GM21717 (cell line): ENCODE measurements around the gene PGAM2.

ENCODE experiments used
- ATAC-seq: cut with Tn5 transposase; IDR thresholded peaks from one replicate; pipeline ENCODE4 v1.9.1; 2021; ENCODE audit warnings: mild to moderate bottlenecking, moderate library complexity; ENCODE audit not compliant: unreplicated experiment

Gene PGAM2

DNA sequence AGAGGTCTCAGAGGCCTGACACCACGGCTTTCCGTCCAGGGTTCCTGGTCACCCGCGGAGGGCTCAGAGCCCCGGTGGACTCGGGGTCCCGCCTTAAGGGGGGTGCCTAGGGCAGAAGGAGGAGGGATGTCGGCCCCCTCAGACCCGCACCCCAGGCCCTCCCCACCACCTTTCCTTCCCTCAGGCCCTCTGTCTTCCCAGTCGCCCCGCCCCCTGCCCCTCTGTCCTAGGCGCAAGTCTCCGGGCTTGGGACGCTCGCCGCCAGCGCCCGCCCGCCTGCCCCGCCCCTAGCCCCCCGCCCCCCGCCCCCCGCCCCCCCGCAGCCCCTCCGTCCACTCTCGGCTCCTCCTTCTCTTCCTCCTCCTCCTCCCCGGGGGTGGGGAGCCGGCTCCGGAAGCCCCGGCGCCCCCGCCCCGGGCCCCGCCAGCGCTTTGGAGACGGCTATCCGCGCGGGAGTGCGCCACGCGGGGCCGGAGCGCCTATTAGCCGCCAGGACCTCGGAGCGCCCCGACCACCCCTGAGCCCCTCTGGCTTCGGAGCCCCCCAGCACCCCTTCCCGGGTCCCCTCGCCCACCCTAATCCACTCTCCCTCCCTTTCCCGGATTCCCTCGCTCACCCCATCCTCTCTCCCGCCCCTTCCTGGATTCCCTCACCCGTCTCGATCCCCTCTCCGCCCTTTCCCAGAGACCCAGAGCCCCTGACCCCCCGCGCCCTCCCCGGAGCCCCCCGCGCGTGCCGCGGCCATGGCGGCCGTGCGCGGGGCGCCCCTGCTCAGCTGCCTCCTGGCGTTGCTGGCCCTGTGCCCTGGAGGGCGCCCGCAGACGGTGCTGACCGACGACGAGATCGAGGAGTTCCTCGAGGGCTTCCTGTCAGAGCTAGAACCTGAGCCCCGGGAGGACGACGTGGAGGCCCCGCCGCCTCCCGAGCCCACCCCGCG is 38.8 kb upstream of the PGAM2 start, which contains the start of gene AEBP1:
Gene AEBP1, plus strand, starts transcription at position 423 of the 937 bp plus-strand sequence. Its CDS starts 321 bp downstream, at position 744.
- ATAC-seq, result no peak

GRCh38 chr7:44103566-44103922 is 38.2 kb upstream of the PGAM2 start:
- no peak for ATAC-seq

DNA sequence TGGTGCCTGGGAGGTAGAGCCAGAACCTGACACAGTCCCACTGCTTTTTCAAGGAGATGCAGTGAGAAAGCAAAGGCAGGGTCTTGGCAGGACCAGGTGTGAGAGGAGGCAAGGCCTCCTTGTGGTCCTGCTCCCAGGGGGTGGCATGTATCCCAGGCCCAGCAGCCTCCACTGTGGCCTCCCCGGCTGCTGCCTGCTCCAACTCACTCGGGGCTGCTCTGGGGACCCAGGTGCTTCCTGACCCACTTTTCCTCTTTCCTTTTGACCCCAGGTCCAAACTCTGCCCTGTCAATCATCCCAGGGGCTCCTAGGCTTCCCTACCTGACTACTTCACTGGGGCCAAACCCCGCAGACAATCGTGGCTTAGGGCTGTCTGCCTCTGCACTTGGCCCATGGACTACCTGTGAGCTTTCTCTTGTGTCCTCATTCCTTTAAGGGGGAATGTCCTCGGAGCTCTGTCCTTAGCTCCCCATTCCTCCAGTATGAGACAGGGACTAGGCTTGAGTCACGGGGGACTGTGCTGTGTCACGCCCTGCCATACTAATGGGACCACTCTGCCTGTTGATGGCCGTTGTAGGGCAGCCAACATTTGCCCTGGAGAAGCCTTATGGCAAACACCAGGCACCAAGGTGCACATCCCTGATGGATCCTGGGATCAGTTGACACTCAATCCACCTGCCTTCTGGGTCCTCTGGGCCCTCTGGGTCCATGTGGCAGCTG is 37.6 kb upstream of the PGAM2 start:
- no peak for ATAC-seq

DNA sequence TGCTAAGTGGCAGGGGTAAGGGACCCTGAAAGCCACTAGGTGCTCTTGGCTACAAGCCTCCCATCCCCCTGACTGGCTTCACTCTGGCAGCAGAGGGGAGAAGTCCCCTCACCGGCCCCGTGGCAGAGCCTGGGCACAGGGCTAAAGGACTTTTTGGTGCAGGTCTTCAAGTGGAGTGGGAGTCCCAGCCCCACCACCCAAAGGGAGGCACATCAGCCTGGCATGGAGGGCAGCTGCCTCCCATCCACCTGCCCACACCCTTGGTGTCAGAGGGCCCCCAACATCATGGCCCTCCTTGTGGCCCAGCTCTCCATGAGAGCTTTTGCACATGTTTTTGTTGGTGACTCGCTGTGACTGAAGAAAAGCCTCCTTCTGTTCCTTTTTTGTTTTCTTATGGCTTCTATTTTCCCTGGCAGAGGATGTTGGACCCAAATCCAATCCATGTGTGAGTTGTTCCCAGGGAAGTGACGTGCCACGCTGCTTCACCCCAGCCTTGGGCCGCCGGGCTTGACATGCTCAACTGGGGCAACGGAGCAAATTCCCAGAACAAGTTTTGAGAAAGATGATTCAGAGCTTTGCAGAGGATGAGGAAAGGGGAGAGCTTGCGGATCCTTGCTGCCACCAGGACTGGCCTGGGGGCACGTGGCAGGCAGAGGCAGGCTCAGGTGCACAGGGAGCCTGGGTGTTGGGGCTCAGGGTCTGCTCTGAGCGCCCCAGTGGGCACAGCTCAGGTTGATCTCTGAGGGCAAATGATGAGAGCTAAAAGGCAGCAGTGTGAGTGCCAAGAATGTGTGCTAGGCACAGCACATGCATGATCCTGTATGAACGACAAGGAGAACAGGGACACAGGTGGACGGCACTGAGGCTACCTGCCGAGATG is 36.8 kb upstream of the PGAM2 start:
- ATAC-seq, result no peak

- no peak for ATAC-seq
These were observed 36.1 kb upstream of the PGAM2 start for GRCh38 chr7:44101303-44101965.

- no peak for ATAC-seq
These were observed 35.3 kb upstream of the PGAM2 start for GRCh38 chr7:44100458-44101302.

DNA sequence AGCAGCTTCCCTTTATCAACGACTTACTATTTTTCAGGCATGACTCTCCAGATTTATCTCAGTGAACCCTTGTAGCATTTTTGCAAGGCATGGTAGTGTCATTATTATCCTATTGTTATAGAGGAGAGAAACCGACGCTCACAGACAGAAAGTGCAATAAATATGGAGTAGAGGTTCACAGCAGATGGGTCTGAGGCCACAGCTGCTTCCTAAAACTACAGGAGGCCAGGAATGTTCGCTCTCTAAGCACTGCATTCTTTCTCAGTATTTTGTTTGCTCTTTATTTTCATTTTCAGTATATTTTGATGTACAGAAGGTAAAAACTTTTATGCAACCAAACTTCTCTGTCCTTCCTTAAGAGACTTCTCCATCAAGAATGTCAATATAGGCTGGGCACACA is 34.3 kb upstream of the PGAM2 start:
- ATAC-seq, result no peak

GRCh38 chr7:44098092-44099068 is 33.0 kb upstream of the PGAM2 start:
- ATAC-seq, result no peak

GRCh38 chr7:44097064-44097932 is 31.9 kb upstream of the PGAM2 start:
- ATAC-seq, result no peak

- no peak for ATAC-seq
These were observed 31.0 kb upstream of the PGAM2 start for GRCh38 chr7:44096326-44096881.

GRCh38 chr7:44095781-44096180 is 30.4 kb upstream of the PGAM2 start:
- no peak for ATAC-seq

DNA sequence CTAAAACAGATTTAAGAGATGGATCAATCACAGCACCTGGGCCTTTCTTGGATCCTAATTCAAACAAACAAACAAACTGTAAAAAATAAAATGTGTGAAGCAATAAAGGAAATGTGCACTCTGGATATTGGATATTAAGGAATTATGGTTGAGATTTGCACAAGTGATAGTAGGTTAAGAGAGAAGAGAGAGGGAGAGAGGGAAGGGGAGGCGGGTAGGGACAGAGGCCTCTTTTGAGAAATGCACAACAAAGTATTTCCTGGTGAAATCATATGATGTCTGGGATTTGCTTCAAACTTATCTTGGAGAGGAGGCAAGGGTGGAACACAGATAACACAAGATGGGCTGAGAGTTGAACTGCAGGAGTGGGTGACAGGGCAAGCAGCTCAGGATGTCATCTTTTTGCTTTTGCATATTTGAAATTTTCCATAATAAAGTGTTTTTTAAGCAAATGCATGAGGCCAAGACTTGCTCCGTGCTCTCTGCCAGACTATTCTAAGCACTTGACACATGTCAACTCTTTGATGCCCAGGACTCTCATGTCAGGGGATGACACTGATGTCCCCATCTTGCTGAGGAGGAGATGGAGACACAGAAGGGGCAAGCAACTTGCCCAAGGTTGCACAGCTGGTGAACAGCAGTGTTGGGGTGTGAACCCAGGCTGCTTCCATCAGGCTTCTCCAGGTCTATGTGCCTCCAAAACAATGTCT is 29.7 kb upstream of the PGAM2 start:
- no peak for ATAC-seq

- no peak for ATAC-seq
These were observed 29.0 kb upstream of the PGAM2 start for GRCh38 chr7:44094365-44094764.

- ATAC-seq, result no peak
These were observed 27.8 kb upstream of the PGAM2 start for GRCh38 chr7:44093102-44093641.

GRCh38 chr7:44087911-44088838 is 22.8 kb upstream of the PGAM2 start:
- no peak for ATAC-seq
